A673 (cell line): ENCODE results near the gene NOS3. TPM values are rescaled to one million over a fixed set of nuclear protein-coding genes. Genes with fewer than 3 reads are reported as not detected.

ENCODE experiments used
- BruUV-seq: library from RNA; stranded (reverse); fragments of 400-500 nt; replicated peaks from 2 replicates; lab custom pipeline; 2021; lab: Mats Ljungman, UMichigan
- CTCF ChIA-PET: fragments of 300-600 bp; sonication (Branson Sonifier 250); formaldehyde crosslinking; loops from one replicate; lab custom pipeline; 2022; ENCODE audit warnings: antibody characterized with exemption; lab: Charles Lee
- POLR2A ChIA-PET: fragments of 300-600 bp; sonication (Branson Sonifier 250); formaldehyde crosslinking; loops from one replicate; lab custom pipeline; 2022; ENCODE audit warnings: antibody characterized with exemption; ENCODE audit not compliant: low non-redundant PET; lab: Charles Lee
- DNase-seq: peaks from one replicate; pipeline ENCODE4 v3.0.0-alpha.2; 2015; ENCODE audit warnings: low spot score
- H3K27ac ChIP-seq: fragments of 200-600 bp; sonication (generic); 2 replicates; pipeline ENCODE4 v1.5.1; 2016; ENCODE audit warnings: mixed run types, low read depth, mild to moderate bottlenecking, mixed read lengths, antibody characterized with exemption, low read length; ENCODE audit not compliant: poor library complexity, severe bottlenecking
- H3K27me3 ChIP-seq: fragments of 200-600 bp; sonication (generic); replicated peaks from 2 replicates; pipeline ENCODE4 v1.6.1; 2017; ENCODE audit warnings: mixed run types, low read depth, mild to moderate bottlenecking, mixed read lengths, antibody characterized with exemption, low read length; ENCODE audit not compliant: insufficient read depth, poor library complexity
- H3K36me3 ChIP-seq: fragments of 200-600 bp; sonication (generic); 2 replicates; pipeline ENCODE4 v1.6.1; 2016; ENCODE audit warnings: mixed run types, mild to moderate bottlenecking, mixed read lengths, antibody characterized with exemption, low read length; ENCODE audit not compliant: insufficient read depth, poor library complexity, severe bottlenecking
- H3K4me1 ChIP-seq: fragments of 200-600 bp; sonication (generic); 2 replicates; pipeline ENCODE4 v1.6.1; 2017; ENCODE audit warnings: mixed run types, mild to moderate bottlenecking, mixed read lengths, antibody characterized with exemption, low read length; ENCODE audit not compliant: insufficient read depth, poor library complexity, severe bottlenecking
- H3K4me3 ChIP-seq: fragments of 200-600 bp; sonication (generic); 2 replicates; pipeline ENCODE4 v1.5.1; 2016; ENCODE audit warnings: low read depth, mixed run types, mild to moderate bottlenecking, mixed read lengths, low read length; ENCODE audit not compliant: poor library complexity, severe bottlenecking
- H3K9me3 ChIP-seq: fragments of 200-600 bp; sonication (generic); 2 replicates; pipeline ENCODE4 v1.6.1; 2016; ENCODE audit warnings: mixed run types, low read depth, mild to moderate bottlenecking, mixed read lengths, antibody characterized with exemption, low read length; ENCODE audit not compliant: poor library complexity, severe bottlenecking
- EZH2 ChIP-seq: fragments of 200-600 bp; sonication (generic); IDR thresholded peaks from 2 replicates; pipeline ENCODE4 v1.6.1; 2017; ENCODE audit warnings: borderline replicate concordance, low read depth, mild to moderate bottlenecking, mixed read lengths, antibody characterized with exemption, low read length; ENCODE audit not compliant: poor library complexity, severe bottlenecking
- intact Hi-C: fragments of 100-400 bp; cut with micrococcal nuclease; formaldehyde crosslinking; loops from one replicate; pipeline ENCODE4 v1.10.0; 2022; ENCODE audit not compliant: unreplicated experiment
- total RNA-seq: library from RNA; stranded (reverse); gene quantifications from 2 replicates; pipeline ENCODE4 v1.2.3, GENCODE V29; 2021
- TF ChIP-seq, protein P1 (sequence below): fragments of 300-800, 200-600 bp; sonication (generic); conservative IDR thresholded peaks from 2 replicates; pipeline ENCODE4 v1.5.1; 2017; ENCODE audit warnings: low read depth, mild to moderate bottlenecking, antibody characterized with exemption, low read length, moderate library complexity, mixed read lengths

Gene NOS3
- total RNA-seq, 1 experiment from 2014 or later = 0.75 TPM

DNA sequence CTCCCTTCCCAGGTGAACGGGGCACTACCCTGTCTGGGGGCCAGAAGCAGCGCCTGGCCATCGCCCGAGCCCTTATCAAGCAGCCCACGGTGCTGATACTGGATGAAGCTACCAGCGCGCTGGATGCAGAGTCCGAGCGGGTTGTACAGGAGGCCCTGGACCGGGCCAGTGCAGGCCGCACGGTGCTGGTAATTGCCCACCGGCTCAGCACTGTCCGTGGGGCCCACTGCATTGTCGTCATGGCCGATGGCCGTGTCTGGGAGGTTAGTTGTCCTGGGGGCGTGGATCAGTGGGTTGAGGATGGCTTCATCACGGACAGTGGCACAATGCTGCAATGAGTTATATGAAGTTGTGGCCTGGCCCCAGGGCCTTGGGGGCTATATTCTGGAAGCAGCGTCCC is 53.1 kb downstream of the NOS3 start:
- ChIA-PET POLR2A (no interaction called here), CTCF (no interaction called here)
- BruUV-seq = no TSS peak
- Histone ChIP-seq H3K9me3 (no peaks in the 10 kb centered on the region), H3K4me1 (peaks cover 5% of the 10 kb centered on the region), H3K4me3 (no peak overlapping the region), H3K27me3 (no peaks in the 10 kb centered on the region), H3K36me3 (no peaks in the 10 kb centered on the region), H3K27ac (no peak overlapping the region)
- TF ChIP-seq EZH2 = no peak
- TF ChIP-seq, protein P1, sequence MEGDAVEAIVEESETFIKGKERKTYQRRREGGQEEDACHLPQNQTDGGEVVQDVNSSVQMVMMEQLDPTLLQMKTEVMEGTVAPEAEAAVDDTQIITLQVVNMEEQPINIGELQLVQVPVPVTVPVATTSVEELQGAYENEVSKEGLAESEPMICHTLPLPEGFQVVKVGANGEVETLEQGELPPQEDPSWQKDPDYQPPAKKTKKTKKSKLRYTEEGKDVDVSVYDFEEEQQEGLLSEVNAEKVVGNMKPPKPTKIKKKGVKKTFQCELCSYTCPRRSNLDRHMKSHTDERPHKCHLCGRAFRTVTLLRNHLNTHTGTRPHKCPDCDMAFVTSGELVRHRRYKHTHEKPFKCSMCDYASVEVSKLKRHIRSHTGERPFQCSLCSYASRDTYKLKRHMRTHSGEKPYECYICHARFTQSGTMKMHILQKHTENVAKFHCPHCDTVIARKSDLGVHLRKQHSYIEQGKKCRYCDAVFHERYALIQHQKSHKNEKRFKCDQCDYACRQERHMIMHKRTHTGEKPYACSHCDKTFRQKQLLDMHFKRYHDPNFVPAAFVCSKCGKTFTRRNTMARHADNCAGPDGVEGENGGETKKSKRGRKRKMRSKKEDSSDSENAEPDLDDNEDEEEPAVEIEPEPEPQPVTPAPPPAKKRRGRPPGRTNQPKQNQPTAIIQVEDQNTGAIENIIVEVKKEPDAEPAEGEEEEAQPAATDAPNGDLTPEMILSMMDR = no peak
- intact Hi-C loops = no loop called here
- DNase-seq = no peak

DNA sequence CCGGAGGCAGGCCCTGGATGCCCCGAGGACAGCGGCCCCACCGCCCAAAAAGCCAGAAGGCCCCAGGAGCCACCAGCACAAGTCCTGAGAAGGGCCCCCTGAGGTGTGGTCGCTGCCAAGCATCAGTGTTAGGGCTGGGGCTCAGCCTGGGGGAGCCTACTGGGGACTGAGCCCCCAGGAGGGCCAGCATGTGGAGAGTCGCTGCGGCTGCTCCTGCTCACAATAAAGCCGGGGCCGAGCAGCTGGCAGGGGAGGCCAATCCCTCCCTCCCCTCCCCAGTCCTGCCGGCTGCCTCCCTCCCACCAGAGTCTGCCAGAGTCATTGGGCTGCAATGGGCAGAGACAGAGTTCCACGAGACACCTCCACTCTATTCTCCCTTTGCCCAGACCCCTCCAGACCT is 54.4 kb downstream of the NOS3 start:
- TF ChIP-seq, protein P1 = no peak
- TF ChIP-seq EZH2 = no peak
- Histone ChIP-seq H3K36me3 (no peaks in the 10 kb centered on the region), H3K4me1 (no peaks in the 10 kb centered on the region), H3K4me3 (no peak overlapping the region), H3K27me3 (no peaks in the 10 kb centered on the region), H3K9me3 (no peaks in the 10 kb centered on the region), H3K27ac (no peak overlapping the region)
- ChIA-PET CTCF (no interaction called here), POLR2A (no interaction called here)
- no TSS peak for BruUV-seq
- intact Hi-C loops = no loop called here
- DNase-seq = no peak

DNA sequence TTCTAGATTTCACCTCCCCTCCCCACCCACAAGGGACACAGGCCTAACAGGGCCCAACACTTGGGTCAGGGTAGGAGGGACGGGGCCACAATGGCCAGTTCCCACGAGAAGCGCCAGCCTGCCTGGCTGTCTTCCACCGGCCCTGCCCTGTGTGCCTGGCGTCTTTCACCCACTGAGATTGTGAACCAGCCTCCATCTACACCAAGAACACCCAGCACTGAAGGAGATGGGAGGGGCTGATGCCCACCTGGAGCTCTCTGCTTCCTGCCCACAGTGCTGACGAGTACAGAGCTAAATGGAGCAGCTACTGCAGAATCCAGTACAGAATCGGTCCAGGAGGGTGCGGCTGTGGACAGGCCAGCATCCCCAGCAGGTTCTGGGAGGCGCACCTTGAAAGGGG is 55.1 kb downstream of the NOS3 start:
- intact Hi-C loops = no loop called here
- BruUV-seq = no TSS peak
- Histone ChIP-seq H3K27ac (no peak overlapping the region), H3K36me3 (no peaks in the 10 kb centered on the region), H3K4me3 (no peak overlapping the region), H3K4me1 (no peaks in the 10 kb centered on the region), H3K9me3 (no peaks in the 10 kb centered on the region), H3K27me3 (no peaks in the 10 kb centered on the region)
- CTCF ChIA-PET = no interaction called here
- POLR2A ChIA-PET = no interaction called here
- no peak for DNase-seq
- TF ChIP-seq, protein P1 = no peak
- no peak for TF ChIP-seq EZH2
